T follicular helper cell (primary cell): ENCODE data around the gene LAMA5.

Experiments
- DNase-seq: peaks from one replicate; pipeline ENCODE4 v3.0.0-alpha.2; 2020; ENCODE audit warnings: low read depth

The LAMA5 gene

DNA sequence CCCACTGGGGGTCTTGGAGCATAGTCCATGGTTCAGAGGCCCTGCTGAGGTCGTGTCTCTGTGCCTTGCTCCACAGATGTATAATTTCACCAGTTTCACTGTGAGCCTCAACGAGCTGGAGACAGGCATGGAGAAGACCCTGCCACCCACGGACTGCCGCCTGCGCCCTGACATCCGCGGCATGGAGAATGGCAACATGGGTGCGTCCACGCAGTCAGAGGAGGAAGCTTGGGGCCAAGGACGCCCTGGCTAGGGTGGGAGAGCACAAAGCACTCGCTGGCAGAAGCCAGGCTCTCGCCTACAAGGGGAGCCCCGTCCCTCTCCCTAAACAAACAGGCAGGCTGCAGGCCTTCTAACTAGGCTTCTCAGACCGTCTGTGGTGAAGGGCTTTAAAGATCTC lies 78.0 kb downstream of the LAMA5 start:
- DNase-seq: no peak

DNA sequence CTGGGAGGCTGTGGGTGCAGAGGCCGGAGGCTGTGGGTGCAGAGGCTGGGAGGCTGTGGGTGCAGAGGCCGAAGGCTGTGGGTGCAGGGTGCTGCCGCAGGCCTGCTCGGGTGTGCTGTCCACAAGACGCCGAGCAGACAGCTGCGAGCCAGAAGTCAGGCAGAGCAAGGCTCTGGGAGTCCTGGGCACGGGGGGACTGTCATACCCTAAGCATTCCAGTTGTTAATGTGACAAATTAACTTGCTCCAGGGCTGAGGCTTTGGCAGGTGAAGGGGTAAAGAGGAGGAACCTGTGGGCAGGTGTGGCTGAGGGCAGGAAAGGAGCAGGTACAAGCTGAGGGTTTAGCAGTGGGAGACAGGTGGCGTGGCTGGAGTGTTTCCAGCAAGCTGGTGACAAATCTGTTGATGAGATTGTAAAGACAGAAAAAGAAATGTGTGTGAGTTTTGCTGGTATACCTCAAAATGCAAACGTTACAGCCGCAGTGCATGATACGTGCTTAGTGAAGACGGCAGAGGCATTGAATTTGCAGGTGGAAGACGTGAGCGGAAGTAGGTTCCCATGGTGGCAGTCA lies 78.5 kb downstream of the LAMA5 start:
- DNase-seq: no peak

DNA sequence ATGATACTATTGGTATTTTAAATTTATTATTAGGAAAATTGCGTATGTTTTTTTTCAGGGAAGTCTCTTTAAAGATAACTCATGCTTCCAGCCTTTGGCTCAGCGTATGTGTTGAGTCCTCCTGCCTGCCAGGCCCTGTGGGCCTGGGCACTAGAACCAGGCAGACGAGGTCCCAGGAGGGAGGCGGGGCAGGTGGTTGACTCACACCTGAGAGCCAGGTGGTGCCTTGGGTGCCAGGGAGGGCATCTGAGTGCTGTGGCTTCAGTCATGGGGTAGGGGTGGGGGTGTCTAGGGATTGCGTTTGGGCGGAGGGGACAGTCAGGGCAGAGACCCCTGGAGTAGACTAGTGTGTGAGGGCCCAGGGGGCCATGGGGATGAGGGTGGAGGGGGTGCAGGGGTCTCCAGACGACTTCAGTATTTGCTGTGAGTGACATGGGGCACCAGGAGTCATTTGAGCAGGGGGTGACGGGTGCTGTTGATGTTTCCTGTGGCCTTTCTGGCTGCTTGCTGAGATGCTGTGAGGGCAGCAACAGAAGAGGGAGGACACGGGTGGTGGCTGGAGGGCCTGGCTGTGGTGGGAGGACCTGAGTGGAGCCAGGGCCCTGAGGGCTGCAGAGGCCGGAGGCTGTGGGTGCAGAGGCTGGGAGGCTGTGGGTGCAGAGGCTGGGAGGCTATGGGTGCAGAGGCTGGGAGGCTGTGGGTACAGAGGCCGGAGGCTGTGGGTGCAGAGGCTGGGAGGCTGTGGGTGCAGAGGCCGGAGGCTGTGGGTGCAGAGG lies 79.2 kb downstream of the LAMA5 start:
- no peak for DNase-seq

DNA sequence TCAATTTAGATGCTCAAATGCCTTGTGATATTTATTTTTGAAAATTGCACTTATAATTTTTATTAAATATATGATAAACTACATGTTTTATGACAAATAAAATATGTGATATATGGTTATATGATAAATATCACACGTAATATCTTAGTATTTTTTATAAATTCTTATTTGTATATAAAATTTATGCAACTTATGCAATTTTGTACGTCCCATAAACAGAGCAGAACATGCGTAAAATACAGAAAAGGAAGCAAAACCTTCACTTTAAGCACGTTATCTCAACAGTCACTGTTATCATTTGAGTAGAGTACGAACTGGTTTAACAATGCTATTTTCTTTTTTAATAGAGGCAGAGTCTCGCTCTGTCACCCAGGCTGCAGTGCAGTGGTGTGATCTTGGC lies 80.0 kb downstream of the LAMA5 start:
- no peak for DNase-seq

DNA sequence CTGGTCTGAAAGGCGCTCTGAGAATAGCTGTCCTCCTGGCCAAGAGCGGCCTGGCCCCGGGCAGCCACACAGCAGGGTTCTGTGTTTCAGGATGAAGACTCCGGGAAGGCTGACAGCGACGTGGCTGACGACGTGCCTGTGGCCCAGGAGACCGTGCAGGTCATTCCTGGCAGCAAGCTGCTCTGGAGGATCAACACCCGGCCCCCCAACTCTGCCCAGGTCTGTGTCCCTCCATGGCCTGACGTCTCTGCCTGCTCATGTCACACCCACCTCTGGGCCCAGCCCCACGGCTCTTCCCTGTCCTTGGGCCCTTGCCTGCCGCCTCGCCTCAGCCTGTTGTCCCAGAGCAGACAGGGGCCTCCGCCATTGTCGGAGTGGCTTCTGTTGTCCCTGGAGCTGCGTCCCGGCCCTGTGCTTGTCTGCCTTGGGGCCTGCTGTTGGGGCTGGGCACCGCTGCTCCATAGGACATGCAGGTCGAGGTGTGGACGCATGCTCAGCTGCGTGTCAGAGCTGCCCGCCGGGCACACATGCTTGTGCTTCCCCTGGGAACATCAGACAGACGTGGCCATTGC lies 80.5 kb downstream of the LAMA5 start:
- no peak for DNase-seq

DNA sequence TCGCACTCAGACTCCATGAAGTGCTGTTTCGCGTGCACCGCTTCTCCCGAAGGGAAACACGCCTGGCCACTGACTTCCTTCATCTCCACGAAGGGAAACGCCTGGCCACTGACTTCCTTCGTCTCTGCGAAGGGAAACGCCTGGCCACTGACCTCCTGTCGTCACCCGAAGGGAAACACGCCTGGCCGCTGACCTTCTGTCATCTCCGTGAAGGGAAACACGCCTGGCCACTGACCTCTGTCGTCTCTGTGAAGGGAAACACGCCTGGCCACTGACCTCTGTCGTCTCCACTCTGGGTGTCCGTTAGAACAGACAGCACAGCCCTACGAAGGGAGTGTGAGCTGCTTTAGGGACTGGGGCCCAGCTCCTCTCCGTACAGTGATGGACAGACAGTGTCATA lies 81.4 kb downstream of the LAMA5 start:
- DNase-seq: no peak

DNA sequence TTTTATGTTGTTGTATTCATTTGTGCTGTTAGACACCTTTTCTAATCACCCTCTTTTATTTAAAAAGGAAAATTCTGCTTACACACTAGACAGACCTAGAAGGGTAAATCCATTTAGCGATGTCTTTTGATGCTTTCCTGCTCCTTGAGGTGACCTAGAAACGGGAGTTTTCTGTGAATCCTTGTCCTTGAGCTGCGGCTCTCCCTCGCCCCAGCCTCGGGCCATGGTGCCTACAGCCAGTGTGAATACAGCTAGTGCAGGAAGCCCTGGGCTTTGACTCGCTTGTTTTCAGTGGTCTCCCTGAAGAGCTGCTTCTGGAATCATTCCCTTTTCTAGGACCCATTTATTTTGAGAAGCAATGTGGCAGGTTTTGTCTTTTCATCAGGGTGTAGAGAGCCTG lies 82.0 kb downstream of the LAMA5 start:
- DNase-seq: no peak

DNA sequence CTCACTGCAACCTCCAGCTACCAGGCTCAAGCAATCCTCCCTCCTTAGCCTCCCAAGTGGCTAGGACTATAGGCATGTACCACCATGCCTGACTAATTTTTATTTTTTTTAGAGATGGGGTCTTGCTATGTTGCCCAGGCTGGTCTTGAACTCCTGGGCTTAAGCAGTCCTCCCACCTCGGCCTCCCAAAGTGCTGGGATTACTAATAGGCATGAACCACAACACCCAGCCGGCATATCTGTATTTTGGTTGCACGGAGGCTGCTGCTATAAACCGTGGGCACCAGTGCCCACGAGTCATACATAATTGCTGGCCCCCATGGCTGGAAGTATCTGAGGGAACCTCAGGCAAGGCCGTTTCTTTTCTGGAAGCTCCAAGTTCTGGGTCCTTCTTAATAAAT lies 82.7 kb downstream of the LAMA5 start:
- DNase-seq: no peak

DNA sequence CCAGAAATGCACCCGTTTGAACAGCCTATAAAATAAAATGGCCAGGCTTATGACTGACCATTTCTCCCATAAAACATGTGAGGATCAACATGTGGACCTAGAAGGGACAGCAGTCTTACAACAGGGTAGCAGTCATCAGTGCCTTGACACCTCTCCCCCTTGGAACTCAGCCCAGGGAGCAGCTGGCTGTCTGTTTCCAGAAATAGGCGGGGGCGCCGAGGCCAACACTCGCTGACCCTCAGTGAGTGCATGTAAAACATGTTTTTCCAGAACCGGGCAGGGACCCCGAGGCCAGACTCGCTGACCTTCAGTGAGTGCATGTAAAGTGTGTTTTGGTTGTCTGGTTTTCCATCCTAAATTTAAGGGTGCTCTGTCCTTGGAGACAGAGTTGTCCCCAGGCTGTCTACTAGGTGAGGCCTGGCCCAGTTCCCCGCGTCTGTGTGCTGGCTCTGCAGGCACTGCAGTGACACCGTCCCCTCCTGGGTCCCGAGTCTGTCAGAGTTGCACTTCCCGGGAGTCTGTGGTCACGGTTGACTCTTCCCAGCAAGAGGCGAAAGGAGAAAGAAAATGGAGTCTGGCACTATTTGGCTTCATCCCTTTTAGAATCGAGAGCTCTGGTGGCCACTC lies 84.1 kb downstream of the LAMA5 start:
- DNase-seq: no peak

DNA sequence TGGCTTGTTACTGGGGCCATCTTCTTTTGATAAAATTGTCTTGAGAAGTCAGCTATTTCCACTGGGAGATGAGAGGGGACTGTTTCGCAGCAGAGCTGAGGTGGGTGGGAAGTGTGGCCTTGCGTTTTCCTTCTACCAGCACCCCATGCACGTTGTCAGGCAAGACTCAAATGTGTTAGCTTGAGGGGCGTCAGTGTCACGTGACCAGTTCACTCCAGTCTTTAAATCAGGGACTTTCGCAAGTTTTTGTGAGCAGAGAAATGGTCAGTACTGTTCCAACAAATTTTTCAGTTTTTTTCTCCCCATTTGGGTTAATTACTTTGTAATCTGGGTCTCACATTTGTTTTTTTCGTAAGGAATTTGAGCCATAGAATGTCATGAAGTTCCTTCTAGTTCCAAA lies 85.0 kb downstream of the LAMA5 start:
- DNase-seq: no peak

DNA sequence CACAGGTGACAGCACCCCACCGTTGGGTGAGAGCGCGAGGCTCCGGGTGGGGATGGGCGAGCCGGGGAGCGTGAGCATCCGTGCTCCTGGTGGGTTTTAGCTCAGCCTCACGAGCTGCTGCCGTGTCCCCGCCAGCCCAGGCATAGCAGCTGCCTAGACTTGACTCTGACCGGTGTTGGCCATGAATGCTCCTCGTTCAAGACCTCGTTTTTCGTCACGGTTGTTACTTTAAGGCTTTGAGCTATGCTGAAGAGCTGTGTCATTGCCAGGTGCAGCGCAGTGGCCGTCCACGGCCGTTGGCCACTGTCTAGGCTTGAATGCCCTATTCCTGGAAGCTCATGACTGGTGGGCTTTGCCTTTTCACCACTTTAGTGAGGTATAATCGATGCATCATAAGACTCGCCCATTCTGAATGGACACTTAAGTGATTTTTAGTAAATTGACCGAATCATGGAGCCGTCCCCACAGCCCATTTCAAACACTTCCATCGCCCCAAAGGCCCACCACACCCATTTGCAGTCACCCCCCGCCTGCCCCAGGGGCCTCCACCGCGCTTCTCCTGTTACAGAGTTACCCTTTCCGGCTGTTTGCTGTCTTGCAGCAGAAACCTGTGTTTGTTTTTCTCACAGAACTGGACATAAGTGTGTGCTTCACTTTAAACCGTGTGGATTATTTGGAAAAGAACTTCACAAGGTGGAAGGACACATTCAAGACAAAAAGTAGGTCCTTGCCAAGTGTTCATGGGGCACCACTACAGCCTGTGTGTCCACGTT lies 85.8 kb downstream of the LAMA5 start:
- no peak for DNase-seq

DNA sequence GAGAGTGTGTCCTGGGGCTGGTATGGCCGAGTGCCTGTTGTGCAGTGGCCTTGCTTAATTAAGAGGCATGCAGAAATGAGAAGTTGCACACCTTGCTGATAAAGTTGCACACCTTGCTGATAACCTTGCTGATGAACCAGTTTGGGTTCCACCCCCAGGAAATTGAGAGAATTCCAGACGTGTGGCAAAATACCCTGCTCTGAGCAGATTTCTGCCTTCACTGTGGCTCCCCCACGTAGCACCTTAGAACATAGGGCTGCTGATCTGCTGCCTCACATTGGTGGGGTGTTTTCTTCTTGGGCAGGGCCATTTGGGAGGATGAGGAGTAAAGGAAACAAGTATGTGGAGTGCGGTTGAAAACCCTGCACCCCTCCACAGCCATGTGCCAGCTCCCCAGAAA lies 86.8 kb downstream of the LAMA5 start:
- no peak for DNase-seq

DNA sequence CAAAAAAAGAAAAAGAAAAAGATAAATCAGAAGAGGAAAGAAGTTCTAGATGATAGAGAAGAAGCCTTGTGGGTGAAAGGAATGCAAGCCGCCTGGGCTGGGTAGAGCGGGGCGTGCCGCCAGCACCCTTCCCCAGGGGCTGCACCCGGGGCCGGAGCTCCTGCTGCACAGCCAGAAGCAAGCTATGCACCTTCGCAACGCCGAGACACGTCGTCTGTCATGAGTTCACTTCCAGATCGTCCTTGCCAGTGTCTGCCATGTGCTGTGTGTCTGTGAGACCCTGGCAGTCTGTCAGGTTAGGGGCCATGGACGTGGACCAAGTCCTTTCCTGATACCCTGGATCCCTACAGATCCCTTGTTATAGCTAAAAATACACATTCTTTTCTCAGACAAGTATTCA lies 89.9 kb downstream of the LAMA5 start:
- no peak for DNase-seq

DNA sequence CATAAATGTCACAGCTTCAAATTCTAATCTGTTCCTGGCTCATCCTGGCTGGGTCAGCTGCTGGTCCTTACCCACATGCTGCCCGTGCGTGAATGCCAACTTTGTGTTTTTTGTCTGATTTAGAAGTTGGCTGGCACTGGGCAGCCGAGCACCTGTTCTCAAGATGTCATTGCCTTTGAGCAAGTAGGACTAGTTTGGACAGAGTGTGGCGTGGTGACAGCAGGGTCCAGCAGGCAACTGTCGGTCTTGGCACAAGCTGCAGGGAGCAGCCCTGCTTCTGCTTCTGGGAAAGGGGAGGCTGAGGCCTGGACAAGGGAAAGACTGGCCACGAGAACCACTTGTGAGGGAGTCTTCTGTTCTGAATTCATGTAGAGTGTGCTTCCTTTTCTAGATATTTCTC lies 90.7 kb downstream of the LAMA5 start:
- no peak for DNase-seq

DNA sequence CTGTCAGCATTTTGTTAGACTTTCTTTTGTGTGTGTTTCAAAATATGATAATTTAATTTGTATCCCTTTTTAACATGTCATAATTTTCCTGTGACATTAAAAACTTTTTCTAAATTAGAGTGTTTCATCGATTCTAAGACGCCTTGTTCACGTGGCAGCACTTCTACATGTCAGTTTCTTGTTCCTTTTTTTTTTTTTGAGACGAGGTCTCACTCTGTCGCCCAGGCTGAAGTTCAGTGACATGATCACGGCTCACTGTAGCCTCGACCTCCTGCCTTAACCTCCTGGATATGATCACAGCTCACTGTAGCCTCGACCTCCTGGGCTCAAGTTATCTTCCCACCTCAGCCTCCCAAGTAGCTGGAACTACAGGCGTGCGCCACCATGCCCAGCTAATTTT lies 91.9 kb downstream of the LAMA5 start:
- no peak for DNase-seq

DNA sequence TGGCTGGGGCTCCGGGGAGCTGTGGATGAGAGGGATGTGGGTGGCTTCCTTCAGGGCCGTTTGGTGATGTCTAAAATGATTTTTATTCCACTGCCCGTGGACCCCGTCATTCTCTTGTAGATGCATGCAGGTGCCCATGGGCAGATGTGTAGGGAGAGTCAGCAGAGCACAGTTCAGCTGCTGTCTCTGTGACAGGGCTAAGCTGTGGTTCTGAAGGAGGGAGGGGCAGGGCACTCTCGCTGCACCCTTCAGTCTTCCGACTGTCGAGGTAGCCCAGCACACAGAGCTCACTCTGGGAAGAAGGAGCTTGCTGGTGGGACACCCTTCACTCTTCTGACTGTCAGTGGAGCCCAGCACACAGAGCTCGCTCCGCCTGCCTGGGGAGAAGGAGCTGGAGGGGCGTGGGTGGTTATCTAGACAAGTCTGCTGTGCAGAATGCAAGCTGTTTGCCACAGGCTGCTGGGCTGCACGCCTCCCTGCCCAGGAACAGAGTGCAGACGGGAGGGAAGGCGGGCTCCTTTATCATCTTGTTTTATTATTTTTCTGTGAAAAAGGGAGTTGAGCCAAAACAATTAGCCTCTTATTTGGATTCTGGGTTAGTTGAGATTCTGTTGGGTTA lies 92.7 kb downstream of the LAMA5 start:
- no peak for DNase-seq

DNA sequence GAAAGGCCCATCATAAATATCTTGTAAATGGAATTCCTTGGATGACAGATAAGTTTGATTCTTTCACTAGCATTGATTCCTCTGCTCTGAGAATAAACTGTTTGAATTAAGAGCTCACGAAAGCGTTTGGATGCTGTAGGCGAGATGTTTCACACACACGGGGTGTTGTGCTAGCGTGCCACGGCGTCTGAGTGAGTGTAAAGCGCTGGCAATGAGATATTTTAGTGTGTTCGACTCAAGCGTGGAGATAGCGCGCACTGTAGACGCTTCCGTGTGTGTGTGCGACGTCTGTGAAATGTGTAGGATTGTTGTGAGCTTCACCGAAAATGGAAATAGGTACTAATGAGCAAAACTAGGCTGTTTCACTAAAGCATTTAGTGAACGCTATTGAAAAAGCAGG lies 93.7 kb downstream of the LAMA5 start:
- DNase-seq: no peak

DNA sequence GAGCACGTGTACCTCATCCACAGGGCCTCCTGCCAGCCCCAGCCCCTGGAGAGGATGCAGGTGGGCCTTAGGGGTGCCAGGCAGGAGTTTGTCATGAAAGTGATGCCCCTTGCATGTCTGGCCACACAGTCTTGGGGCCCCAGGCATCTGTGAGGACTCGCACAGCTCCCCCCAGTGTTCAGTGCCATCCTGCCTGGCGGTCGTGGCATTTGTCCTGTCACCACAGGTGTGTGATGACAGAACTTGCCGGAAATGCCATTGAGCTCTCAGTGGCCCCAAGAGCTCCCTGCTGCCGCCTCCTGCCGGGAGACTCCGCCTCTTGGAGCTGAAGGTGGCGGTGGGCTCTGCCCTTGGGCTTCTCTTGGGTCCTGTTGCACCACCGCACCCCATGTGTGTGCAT lies 94.9 kb downstream of the LAMA5 start:
- no peak for DNase-seq

DNA sequence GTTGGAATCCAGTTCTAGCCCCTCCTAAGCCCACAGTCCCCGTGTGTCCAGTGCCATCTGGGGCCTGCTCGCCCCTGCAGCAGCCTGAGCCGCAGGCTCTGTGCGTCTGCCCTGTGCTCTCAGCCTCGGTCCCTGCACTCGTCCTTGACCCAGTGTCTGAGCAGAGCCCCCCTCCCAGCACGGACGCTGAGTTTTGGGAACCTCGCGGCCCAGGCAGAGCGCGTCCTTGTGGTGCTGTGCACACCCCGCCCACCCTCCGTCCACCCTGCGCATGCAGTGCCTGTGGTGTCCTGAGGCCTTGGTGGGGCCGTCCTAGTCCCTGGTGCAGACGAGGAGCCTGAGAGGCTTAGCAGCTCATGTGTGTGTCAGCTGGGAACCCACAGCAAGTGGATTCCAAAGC lies 97.2 kb downstream of the LAMA5 start:
- no peak for DNase-seq

DNA sequence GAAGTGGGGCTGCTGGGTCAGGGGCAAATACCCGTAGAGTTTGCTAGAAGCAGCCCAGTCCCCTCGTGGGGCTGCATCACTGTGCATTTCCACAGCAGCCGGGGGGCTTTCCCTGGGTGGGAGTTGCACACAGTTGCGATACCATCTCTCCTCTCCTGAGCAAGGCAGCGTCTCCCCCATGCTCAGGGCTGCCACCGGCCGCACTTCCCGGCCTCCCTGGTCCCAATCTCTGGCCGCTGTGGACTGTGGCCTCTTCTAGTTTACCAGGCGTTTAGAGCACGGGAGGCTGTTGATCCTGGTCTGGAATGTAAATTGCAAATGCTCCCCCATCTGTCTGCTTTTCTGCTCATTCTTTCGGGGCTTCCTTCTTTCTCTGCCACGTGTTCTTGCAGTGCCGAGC lies 97.7 kb downstream of the LAMA5 start:
- DNase-seq: no peak

DNA sequence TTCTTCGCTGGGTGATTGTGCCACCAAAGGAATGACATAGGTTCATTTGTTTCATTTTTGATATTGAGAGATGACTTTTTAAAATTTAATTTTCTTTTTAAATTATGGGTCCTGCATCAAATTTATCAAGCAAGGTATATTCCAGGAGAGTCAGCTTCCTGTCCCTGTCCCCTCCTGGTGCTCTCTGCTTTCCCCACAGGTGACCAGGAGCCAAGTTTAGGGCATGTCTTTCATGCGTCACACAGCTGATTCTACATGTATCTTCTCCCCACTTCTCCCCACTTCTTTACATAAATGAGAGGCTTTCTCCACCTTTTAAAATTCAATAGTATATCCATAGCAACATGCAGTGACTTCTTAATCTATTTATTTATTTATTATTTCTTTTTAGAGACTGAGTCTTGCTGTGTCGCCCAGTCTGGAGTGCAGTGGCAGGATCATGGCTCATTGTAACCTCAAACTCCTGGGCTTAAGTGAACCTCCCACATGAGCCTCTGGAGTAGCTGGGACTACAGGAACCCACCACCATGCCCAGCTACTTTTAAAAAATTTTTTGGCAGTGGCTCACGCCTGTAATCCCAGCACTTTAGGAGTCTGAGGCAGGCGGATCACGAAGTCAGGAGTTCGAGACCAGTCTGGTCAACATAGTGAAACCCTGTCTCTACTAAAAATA lies 98.7 kb downstream of the LAMA5 start:
- no peak for DNase-seq

DNA sequence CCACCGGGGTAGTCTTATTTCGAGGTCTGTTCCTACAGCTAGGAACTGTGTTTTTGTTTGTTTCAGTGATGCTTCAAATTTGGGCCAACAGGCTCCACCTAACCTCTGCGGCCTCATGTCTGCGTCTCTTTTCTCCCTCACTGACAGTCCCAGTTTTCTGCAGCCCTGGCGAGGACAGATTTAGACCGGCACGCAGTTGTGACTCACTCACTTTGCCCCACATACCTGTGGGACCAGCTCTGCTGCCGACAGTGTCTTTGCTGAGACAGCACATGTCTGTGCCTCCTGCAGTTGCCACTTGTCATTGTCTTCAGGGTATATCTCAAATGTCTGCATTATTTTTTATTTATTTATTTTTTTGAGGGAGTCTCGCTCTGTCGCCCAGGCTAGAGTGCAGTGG lies 99.6 kb downstream of the LAMA5 start:
- DNase-seq: no peak
